Effector memory CD4-positive, alpha-beta T cell (primary cell): ENCODE measurements around the gene CHKA.

Experiments
- DNase-seq, 3 donors: peaks; one replicate each; pipeline ENCODE4 v3.0.0-alpha.2; 2020
- H3K27ac ChIP-seq: 2 replicates; pipeline ENCODE4 v1.7.0; 2013; ENCODE audit warnings: mild to moderate bottlenecking, low read length, moderate library complexity; ENCODE audit not compliant: insufficient read depth, poor library complexity, severe bottlenecking
- H3K27me3 ChIP-seq: replicated peaks from 2 replicates; pipeline ENCODE4 v1.7.0; 2013; ENCODE audit warnings: mild to moderate bottlenecking, low read length; ENCODE audit not compliant: insufficient read depth, control insufficient read depth, poor library complexity, severe bottlenecking
- H3K36me3 ChIP-seq: 2 replicates; pipeline ENCODE4 v1.7.0; 2013; ENCODE audit warnings: mild to moderate bottlenecking, low read length, moderate library complexity; ENCODE audit not compliant: control insufficient read depth, insufficient read depth
- H3K4me1 ChIP-seq: 2 replicates; pipeline ENCODE4 v1.7.0; 2013; ENCODE audit warnings: low read length, mild to moderate bottlenecking; ENCODE audit not compliant: control insufficient read depth, insufficient read depth, poor library complexity, severe bottlenecking
- H3K4me3 ChIP-seq: 2 replicates; pipeline ENCODE4 v1.7.0; 2013; ENCODE audit warnings: low read length, low read depth, mild to moderate bottlenecking; ENCODE audit not compliant: insufficient read depth, poor library complexity, severe bottlenecking
- H3K9me3 ChIP-seq: 2 replicates; pipeline ENCODE4 v1.7.0; 2013; ENCODE audit warnings: mild to moderate bottlenecking, low read length, moderate library complexity; ENCODE audit not compliant: control insufficient read depth

Gene CHKA

GRCh38 chr11:68010090-68011041 lies 110.8 kb downstream of the CHKA start, which contains the start of gene ALDH3B1:
TSS of gene ALDH3B1 (plus strand) at chr11:68010327. CDS start at chr11:68015298, 4,971 bp downstream.
- Histone ChIP-seq H3K27me3 (no peaks in the 10 kb centered on the region), H3K36me3 (no peaks in the 10 kb centered on the region), H3K9me3 (no peaks in the 10 kb centered on the region), H3K4me1 (no peaks in the 10 kb centered on the region), H3K4me3 (no peak within 1 kb of the TSS), H3K27ac (no peak within 1 kb of the TSS)
- no peak for DNase-seq

GRCh38 chr11:68009391-68010089 lies 111.6 kb downstream of the CHKA start:
- Histone ChIP-seq H3K9me3 (no peaks in the 10 kb centered on the region), H3K4me3 (no peak overlapping the region), H3K4me1 (no peaks in the 10 kb centered on the region), H3K27me3 (no peaks in the 10 kb centered on the region), H3K27ac (no peak overlapping the region), H3K36me3 (no peaks in the 10 kb centered on the region)
- DNase-seq, result no peak

GRCh38 chr11:68008381-68009337 lies 112.5 kb downstream of the CHKA start:
- Histone ChIP-seq H3K27ac (no peak overlapping the region), H3K4me3 (no peak overlapping the region), H3K36me3 (no peaks in the 10 kb centered on the region), H3K27me3 (no peaks in the 10 kb centered on the region), H3K9me3 (no peaks in the 10 kb centered on the region), H3K4me1 (no peaks in the 10 kb centered on the region)
- no peak for DNase-seq

GRCh38 chr11:68007498-68008380 lies 113.4 kb downstream of the CHKA start:
- H3K27me3 ChIP-seq, result no peaks in the 10 kb centered on the region
- DNase-seq, result no peak
- H3K36me3 ChIP-seq, result no peaks in the 10 kb centered on the region
- no peak overlapping the region for H3K4me3 ChIP-seq
- H3K27ac ChIP-seq, result no peak overlapping the region
- no peaks in the 10 kb centered on the region for H3K4me1 ChIP-seq
- no peaks in the 10 kb centered on the region for H3K9me3 ChIP-seq

- Histone ChIP-seq H3K27me3 (no peaks in the 10 kb centered on the region), H3K4me1 (no peaks in the 10 kb centered on the region), H3K9me3 (no peaks in the 10 kb centered on the region), H3K4me3 (no peak overlapping the region), H3K27ac (no peak overlapping the region), H3K36me3 (no peaks in the 10 kb centered on the region)
- no peak for DNase-seq
Observed at GRCh38 chr11:68006606-68007166, 114.5 kb downstream of the CHKA start.

GRCh38 chr11:68004551-68005335 lies 116.4 kb downstream of the CHKA start:
- no peak for DNase-seq
- peak overlapping the region; percentile 58 for H3K4me3 ChIP-seq
- H3K9me3 ChIP-seq, result no peaks in the 10 kb centered on the region
- H3K27me3 ChIP-seq, result no peaks in the 10 kb centered on the region
- no peaks in the 10 kb centered on the region for H3K36me3 ChIP-seq
- H3K27ac ChIP-seq, result no peak overlapping the region
- no peaks in the 10 kb centered on the region for H3K4me1 ChIP-seq

GRCh38 chr11:68003846-68004550 lies 117.2 kb downstream of the CHKA start, which contains the start of gene UNC93B1:
TSS of gene UNC93B1 (minus strand) at chr11:68004097. CDS start at chr11:68004043, 54 bp downstream.
- H3K4me1 ChIP-seq, result no peaks in the 10 kb centered on the region
- no peaks in the 10 kb centered on the region for H3K36me3 ChIP-seq
- H3K27ac ChIP-seq, result peak within 1 kb of the TSS; percentile 55
- H3K27me3 ChIP-seq, result no peaks in the 10 kb centered on the region
- H3K9me3 ChIP-seq, result no peaks in the 10 kb centered on the region
- H3K4me3 ChIP-seq, result peak within 1 kb of the TSS; percentile 58
- DNase-seq, result peak; percentile 54 to 71 (median 60)
